GM23338 (cell line): ENCODE results near the gene DNLZ. TPM values are rescaled to one million over a fixed set of nuclear protein-coding genes. Genes with fewer than 3 reads are reported as not detected.

Source experiments
- ATAC-seq: fragments of 200-7000 bp; cut with Tn5 transposase; 3 replicates; pipeline ENCODE4 v1.9.1; 2020
- DNase-seq: peaks from one replicate; pipeline ENCODE4 v3.0.0-alpha.2; 2015; ENCODE audit warnings: low spot score
- H2AFZ ChIP-seq: fragments of 200-600 bp; sonication (generic); 2 replicates; pipeline ENCODE4 v1.8.0; 2016; ENCODE audit warnings: antibody characterized with exemption, mild to moderate bottlenecking, moderate library complexity
- H3F3A ChIP-seq: fragments of 200-600 bp; sonication (generic); replicated peaks from 2 replicates; pipeline ENCODE4 v1.8.0; 2017; ENCODE audit warnings: antibody characterized with exemption, mixed run types, low read depth
- H3K27ac ChIP-seq: fragments of 200-600 bp; sonication (generic); 2 replicates; pipeline ENCODE4 v1.6.1; 2016; ENCODE audit warnings: low read depth
- H3K27me3 ChIP-seq: fragments of 200-600 bp; sonication (generic); 2 replicates; pipeline ENCODE4 v1.8.0; 2016; ENCODE audit warnings: mild to moderate bottlenecking, mixed run types, moderate library complexity; ENCODE audit not compliant: insufficient read depth
- H3K36me3 ChIP-seq: fragments of 200-600 bp; sonication (generic); 2 replicates; pipeline ENCODE4 v1.8.0; 2016; ENCODE audit warnings: mild to moderate bottlenecking; ENCODE audit not compliant: insufficient read depth
- H3K4me1 ChIP-seq: fragments of 200-600 bp; sonication (generic); 2 replicates; pipeline ENCODE4 v1.8.0; 2016; ENCODE audit warnings: mild to moderate bottlenecking, moderate library complexity; ENCODE audit not compliant: insufficient read depth
- H3K4me2 ChIP-seq: fragments of 200-600 bp; sonication (generic); 2 replicates; pipeline ENCODE4 v1.7.1; 2017; ENCODE audit warnings: mixed run types
- H3K4me3 ChIP-seq: fragments of 200-600 bp; sonication (generic); 2 replicates; pipeline ENCODE4 v1.6.1; 2016; ENCODE audit warnings: mixed run types
- H3K79me2 ChIP-seq: fragments of 200-600 bp; sonication (generic); replicated peaks from 2 replicates; pipeline ENCODE4 v1.8.0; 2017; ENCODE audit warnings: mild to moderate bottlenecking; ENCODE audit not compliant: insufficient read depth
- H3K9me2 ChIP-seq: fragments of 200-600 bp; sonication (generic); 2 replicates; pipeline ENCODE4 v1.8.0; 2017; ENCODE audit not compliant: insufficient read depth
- H4K20me1 ChIP-seq: fragments of 200-600 bp; sonication (generic); replicated peaks from 2 replicates; pipeline ENCODE4 v1.8.0; 2017; ENCODE audit warnings: mild to moderate bottlenecking; ENCODE audit not compliant: insufficient read depth
- H3K27ac Mint-ChIP-seq: 2 replicates; pipeline ENCODE4 v1.8.0; 2020; ENCODE audit warnings: inconsistent platforms, mild to moderate bottlenecking, moderate library complexity, mixed read lengths
- H3K27me3 Mint-ChIP-seq: 3 replicates; pipeline ENCODE4 v1.8.0; 2022; ENCODE audit warnings: low read depth, mild to moderate bottlenecking, moderate library complexity, mixed read lengths, inconsistent platforms; ENCODE audit not compliant: insufficient read depth, poor library complexity
- H3K36me3 Mint-ChIP-seq: 3 replicates; pipeline ENCODE4 v1.8.0; 2021; ENCODE audit warnings: low read depth, mild to moderate bottlenecking, inconsistent platforms, moderate library complexity, mixed read lengths
- H3K4me1 Mint-ChIP-seq: 3 replicates; pipeline ENCODE4 v1.8.0; 2020; ENCODE audit warnings: mild to moderate bottlenecking, inconsistent platforms, mixed read lengths
- H3K4me3 Mint-ChIP-seq: 3 replicates; pipeline ENCODE4 v1.8.0; 2021; ENCODE audit warnings: moderate library complexity, mild to moderate bottlenecking, inconsistent platforms, mixed read lengths
- H3K9me3 Mint-ChIP-seq: 3 replicates; pipeline ENCODE4 v1.8.0; 2020; ENCODE audit warnings: moderate library complexity, mild to moderate bottlenecking, inconsistent platforms, mixed read lengths
- NANOG ChIP-seq: IDR thresholded peaks from 2 replicates; pipeline ENCODE4 v1.6.1; 2016; ENCODE audit warnings: antibody characterized with exemption, borderline replicate concordance
- POLR2AphosphoS5 ChIP-seq: IDR thresholded peaks from 2 replicates; pipeline ENCODE4 v1.6.1; 2016; ENCODE audit warnings: antibody characterized with exemption, low read depth
- ZNF114 ChIP-seq: fragments of 250-450 bp; sonication (Bioruptor Pico); IDR thresholded peaks from 2 replicates; pipeline ENCODE4 v1.5.0; 2020; ENCODE audit warnings: mild to moderate bottlenecking, moderate library complexity
- polyA plus RNA-seq: library from polyadenylated mRNA; unstranded; fragments of >200 nt; fragmentation: Nextera tagmentation; extraction: Ambion mirVana; gene quantifications from 2 replicates; pipeline ENCODE4 v1.2.1, GENCODE V29; 2016
- total RNA-seq: library from RNA; depleted of rRNA; stranded (reverse); fragments of >200 nt; shearing (Covaris generic); gene quantifications from 2 replicates; pipeline ENCODE4 v1.2.3, GENCODE V29; 2014
- TF ChIP-seq, protein P1 (sequence below): fragments of 250-450 bp; sonication (Bioruptor Pico); IDR thresholded peaks from 2 replicates; pipeline ENCODE4 v1.5.0; 2020; ENCODE audit warnings: mild to moderate bottlenecking, moderate library complexity

Gene DNLZ
- total and polyA plus RNA-seq, 2 experiments from 2014 or later, result 33.4 to 53.9 TPM

DNA sequence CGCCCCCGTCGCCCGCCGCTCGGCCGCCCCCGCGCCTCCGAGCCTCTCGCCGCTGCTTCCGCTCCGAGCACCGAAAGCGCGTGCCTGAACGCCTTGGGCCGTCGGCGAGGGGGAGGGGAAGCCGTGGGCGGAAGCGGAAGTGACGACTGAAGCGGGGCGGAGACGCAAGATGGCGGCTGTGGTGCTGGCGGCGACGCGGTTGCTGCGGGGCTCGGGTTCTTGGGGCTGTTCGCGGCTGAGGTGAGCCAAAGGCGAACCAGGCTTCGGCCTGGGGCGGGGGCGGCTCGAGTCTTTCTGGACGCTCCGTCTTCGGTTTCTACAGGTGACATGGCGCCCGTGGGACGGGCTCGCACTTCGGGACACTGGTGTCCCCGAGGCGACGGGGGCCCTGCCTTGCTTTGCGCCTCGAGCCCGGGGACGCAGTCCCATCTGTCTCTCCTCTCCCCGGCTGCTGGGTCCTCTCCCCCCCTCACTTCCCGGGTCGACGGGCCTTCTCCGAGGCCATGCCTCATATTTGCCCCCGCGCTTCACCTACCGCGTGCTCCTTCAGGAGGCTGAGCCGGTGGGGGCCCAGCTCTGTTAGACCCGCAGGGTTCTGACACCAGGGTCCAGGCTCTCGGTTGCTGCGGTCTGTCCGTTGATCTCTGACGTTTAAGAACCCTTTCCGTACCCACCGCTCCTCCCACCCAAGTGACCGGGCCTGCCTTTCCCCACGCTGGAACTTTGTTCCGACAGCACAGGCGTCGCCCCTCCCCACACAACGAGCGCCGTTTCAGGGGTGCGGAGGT, 47.1 kb upstream of the DNLZ start, which contains the start of the genes ENTR1 and PMPCA (continued):
- TF ChIP-seq, protein P1, sequence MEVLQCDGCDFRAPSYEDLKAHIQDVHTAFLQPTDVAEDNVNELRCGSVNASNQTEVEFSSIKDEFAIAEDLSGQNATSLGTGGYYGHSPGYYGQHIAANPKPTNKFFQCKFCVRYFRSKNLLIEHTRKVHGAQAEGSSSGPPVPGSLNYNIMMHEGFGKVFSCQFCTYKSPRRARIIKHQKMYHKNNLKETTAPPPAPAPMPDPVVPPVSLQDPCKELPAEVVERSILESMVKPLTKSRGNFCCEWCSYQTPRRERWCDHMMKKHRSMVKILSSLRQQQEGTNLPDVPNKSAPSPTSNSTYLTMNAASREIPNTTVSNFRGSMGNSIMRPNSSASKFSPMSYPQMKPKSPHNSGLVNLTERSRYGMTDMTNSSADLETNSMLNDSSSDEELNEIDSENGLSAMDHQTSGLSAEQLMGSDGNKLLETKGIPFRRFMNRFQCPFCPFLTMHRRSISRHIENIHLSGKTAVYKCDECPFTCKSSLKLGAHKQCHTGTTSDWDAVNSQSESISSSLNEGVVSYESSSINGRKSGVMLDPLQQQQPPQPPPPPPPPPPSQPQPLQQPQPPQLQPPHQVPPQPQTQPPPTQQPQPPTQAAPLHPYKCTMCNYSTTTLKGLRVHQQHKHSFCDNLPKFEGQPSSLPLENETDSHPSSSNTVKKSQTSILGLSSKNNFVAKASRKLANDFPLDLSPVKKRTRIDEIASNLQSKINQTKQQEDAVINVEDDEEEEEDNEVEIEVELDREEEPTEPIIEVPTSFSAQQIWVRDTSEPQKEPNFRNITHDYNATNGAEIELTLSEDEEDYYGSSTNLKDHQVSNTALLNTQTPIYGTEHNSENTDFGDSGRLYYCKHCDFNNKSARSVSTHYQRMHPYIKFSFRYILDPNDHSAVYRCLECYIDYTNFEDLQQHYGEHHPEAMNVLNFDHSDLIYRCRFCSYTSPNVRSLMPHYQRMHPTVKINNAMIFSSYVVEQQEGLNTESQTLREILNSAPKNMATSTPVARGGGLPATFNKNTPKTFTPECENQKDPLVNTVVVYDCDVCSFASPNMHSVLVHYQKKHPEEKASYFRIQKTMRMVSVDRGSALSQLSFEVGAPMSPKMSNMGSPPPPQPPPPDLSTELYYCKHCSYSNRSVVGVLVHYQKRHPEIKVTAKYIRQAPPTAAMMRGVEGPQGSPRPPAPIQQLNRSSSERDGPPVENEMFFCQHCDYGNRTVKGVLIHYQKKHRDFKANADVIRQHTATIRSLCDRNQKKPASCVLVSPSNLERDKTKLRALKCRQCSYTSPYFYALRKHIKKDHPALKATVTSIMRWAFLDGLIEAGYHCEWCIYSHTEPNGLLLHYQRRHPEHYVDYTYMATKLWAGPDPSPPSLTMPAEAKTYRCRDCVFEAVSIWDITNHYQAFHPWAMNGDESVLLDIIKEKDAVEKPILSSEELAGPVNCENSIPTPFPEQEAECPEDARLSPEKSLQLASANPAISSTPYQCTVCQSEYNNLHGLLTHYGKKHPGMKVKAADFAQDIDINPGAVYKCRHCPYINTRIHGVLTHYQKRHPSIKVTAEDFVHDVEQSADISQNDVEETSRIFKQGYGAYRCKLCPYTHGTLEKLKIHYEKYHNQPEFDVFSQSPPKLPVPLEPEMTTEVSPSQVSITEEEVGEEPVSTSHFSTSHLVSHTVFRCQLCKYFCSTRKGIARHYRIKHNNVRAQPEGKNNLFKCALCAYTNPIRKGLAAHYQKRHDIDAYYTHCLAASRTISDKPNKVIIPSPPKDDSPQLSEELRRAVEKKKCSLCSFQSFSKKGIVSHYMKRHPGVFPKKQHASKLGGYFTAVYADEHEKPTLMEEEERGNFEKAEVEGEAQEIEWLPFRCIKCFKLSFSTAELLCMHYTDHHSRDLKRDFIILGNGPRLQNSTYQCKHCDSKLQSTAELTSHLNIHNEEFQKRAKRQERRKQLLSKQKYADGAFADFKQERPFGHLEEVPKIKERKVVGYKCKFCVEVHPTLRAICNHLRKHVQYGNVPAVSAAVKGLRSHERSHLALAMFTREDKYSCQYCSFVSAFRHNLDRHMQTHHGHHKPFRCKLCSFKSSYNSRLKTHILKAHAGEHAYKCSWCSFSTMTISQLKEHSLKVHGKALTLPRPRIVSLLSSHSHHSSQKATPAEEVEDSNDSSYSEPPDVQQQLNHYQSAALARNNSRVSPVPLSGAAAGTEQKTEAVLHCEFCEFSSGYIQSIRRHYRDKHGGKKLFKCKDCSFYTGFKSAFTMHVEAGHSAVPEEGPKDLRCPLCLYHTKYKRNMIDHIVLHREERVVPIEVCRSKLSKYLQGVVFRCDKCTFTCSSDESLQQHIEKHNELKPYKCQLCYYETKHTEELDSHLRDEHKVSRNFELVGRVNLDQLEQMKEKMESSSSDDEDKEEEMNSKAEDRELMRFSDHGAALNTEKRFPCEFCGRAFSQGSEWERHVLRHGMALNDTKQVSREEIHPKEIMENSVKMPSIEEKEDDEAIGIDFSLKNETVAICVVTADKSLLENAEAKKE (CRISPR knock-in tag), result no peak
- TF ChIP-seq ZNF114 (CRISPR knock-in tag) (no peak), NANOG (no peak)

DNA sequence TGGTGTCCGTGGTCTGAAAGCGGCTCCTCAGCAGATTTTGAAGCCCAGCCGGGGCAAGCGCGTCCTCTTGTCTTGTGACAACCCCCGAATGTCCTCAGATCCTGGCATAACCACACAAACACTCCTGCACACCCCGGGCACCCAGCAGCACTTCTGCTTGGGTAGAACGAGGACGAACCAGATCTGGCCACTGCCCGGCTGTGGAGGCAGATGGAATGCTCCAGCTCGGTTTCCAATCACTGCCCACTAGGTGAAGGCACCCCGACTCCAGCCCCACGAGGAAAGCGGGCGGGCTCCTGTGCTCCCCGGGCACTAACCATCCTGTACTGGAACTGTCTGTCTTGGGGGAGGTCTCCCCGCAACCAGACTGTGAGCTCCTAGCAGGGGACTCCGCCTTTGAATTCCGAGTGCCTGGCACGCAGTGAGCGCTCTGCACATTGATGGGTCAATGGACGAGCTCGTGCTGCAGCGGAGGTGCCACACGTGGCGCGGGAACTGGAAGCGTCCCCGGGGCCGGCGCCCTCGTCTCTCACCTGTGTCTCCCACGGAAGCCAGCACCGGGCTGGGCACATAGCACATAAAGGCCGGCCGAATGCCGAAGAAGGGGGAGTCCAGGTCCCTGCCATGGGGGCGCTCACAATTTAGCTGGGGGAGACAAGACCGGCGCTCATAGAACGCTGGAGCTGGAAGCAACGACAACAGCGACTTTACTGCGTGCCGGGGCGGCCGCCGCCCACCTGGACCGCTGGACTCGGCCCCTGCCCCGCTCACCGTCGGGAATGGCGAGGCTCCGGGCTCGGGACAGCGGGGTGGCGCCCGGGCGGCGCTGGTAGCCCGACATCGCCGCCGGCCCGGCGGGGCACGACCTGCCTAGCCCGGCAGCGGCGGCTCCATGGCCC, 46.3 kb upstream of the DNLZ start:
- H3K9me3 Mint-ChIP-seq, result no peaks in the 10 kb centered on the region
- ATAC-seq (peak; percentile 65), DNase-seq (peak; percentile 48)
- peak overlapping the region; percentile 96 for H3K27ac Mint-ChIP-seq
- H3K27ac ChIP-seq, result 0 out of 2 replicates have a peak overlapping the region, but pooled peaks have one; percentile 39
- H3K4me1 Mint-ChIP-seq, result peaks cover 20% of the 10 kb centered on the region
- peaks cover 24% of the 10 kb centered on the region for H4K20me1 ChIP-seq
- peaks cover 16% of the 10 kb centered on the region for H3F3A ChIP-seq
- H3K4me1 ChIP-seq, result peaks cover 17% of the 10 kb centered on the region; the same call in 1 of the 2 replicates
- H3K27me3 ChIP-seq, result no peaks in the 10 kb centered on the region
- peak overlapping the region; percentile 96 for H3K4me3 Mint-ChIP-seq
- peaks cover 68% of the 10 kb centered on the region for H3K79me2 ChIP-seq
- H3K36me3 ChIP-seq, result peaks cover 43% of the 10 kb centered on the region
- no peaks in the 10 kb centered on the region for H3K9me2 ChIP-seq
- peaks cover 30% of the 10 kb centered on the region for H3K27me3 Mint-ChIP-seq
- peak overlapping the region; percentile 96 for H3K4me3 ChIP-seq
- no peak overlapping the region; the same call in 1 of the 2 replicates for H2AFZ ChIP-seq
- H3K36me3 Mint-ChIP-seq, result peaks cover 73% of the 10 kb centered on the region
- TF ChIP-seq POLR2AphosphoS5, result no peak
- peak overlapping the region; percentile 96 for H3K4me2 ChIP-seq
